ENCODE data around the gene EIPR1. TPM values are rescaled to one million over a fixed set of nuclear protein-coding genes. Genes with fewer than 3 reads are reported as not detected.

Gene EIPR1
- total RNA-seq, 1 experiment from 2014 or later = 27.8 TPM

- Histone ChIP-seq H3K4ac (ENCODE audit: low read depth, low read length) (no peak overlapping the region), H3K79me2 (ENCODE audit: insufficient read depth, low read length) (no peaks in the 10 kb centered on the region), H2BK15ac (ENCODE audit: low read depth, low read length) (no peak overlapping the region), H4K20me1 (ENCODE audit: control insufficient read depth, insufficient read depth, insufficient read length) (no peaks in the 10 kb centered on the region), H2BK12ac (ENCODE audit: insufficient read length, low read depth, low read length) (no peak overlapping the region), H3K4me1 (ENCODE audit: insufficient read depth, low read length) (no peaks in the 10 kb centered on the region), H2BK120ac (ENCODE audit: low read depth, low read length, poor library complexity, severe bottlenecking) (no peak overlapping the region), H4K91ac (ENCODE audit: insufficient read length, low read depth, low read length) (no peak overlapping the region), H3K56ac (ENCODE audit: insufficient read length, low read depth, low read length) (no peak overlapping the region), H3K27ac (ENCODE audit: insufficient read length, low read depth, low read length) (no peak overlapping the region), H3K79me1 (ENCODE audit: insufficient read depth, low read depth, low read length, poor library complexity, severe bottlenecking) (no peaks in the 10 kb centered on the region), H3K14ac (ENCODE audit: insufficient read depth, low read length) (no peak overlapping the region; the same call in 1 of the 2 replicates), H4K8ac (replicated peaks; ENCODE audit: insufficient read length, low read depth, low read length) (no peak overlapping the region), H2BK5ac (ENCODE audit: insufficient read length, low read length) (no peak overlapping the region), H3K4me2 (ENCODE audit: insufficient read depth, insufficient read length, low read length) (no peak overlapping the region), H3T11ph (ENCODE audit: low read length) (no peak overlapping the region), H3K27me3 (ENCODE audit: insufficient read depth, low read length) (no peaks in the 10 kb centered on the region), H3K9me3 (ENCODE audit: control insufficient read depth, low read depth, low read length) (no peaks in the 10 kb centered on the region), H3K18ac (ENCODE audit: insufficient read length, low read depth, low read length) (no peak overlapping the region), H2AK5ac (ENCODE audit: insufficient read length, low read length) (no peak overlapping the region), H3K9ac (ENCODE audit: extremely low read depth, insufficient read length, low read length) (no peak overlapping the region), H3K23ac (ENCODE audit: insufficient read length, low read depth, low read length) (no peak overlapping the region), H4K5ac (ENCODE audit: insufficient read length, low read depth, low read length) (no peak overlapping the region), H2BK20ac (ENCODE audit: low read depth, low read length, poor library complexity, severe bottlenecking) (no peak overlapping the region), H2AFZ (ENCODE audit: low read length) (no peak overlapping the region), H3K23me2 (ENCODE audit: insufficient read length, low read depth, low read length, poor library complexity, severe bottlenecking) (no peaks in the 10 kb centered on the region)
- Mint-ChIP-seq H3K27me3 (ENCODE audit: low read depth) (peaks cover 4% of the 10 kb centered on the region; the same call in 1 of the 2 replicates), H3K9me3 (peaks cover 14 to 20% of the 10 kb centered on the region in 2 experiments; a peak in 4 of 5 replicates), H3K4me3 (no peak overlapping the region), H3K4me1 (peaks cover 6 to 9% of the 10 kb centered on the region in 2 experiments), H3K27ac (0 out of 7 replicates have a peak overlapping the region, but pooled peaks of 1 of the 3 experiments have one; percentile 3), H3K36me3 (ENCODE audit: insufficient read depth in 1 of 3, low read depth in 3 of 3) (peaks cover 11 to 27% (median 16%) of the 10 kb centered on the region in 3 experiments)
- no peak for TF ChIP-seq CTCF (conservative IDR thresholded peaks at IDR 0.05)
- no CpG with 5 or more reads among the region's 39 CpGs for WGBS (ENCODE audit: extremely low coverage, insufficient read length, low lambda C conversion rate)
- no peak for DNase-seq
Observed at GRCh38 chr2:3147651-3148530, 229.7 kb downstream of the EIPR1 start.
